ENCODE data around the gene TBC1D16.

The TBC1D16 gene

DNA sequence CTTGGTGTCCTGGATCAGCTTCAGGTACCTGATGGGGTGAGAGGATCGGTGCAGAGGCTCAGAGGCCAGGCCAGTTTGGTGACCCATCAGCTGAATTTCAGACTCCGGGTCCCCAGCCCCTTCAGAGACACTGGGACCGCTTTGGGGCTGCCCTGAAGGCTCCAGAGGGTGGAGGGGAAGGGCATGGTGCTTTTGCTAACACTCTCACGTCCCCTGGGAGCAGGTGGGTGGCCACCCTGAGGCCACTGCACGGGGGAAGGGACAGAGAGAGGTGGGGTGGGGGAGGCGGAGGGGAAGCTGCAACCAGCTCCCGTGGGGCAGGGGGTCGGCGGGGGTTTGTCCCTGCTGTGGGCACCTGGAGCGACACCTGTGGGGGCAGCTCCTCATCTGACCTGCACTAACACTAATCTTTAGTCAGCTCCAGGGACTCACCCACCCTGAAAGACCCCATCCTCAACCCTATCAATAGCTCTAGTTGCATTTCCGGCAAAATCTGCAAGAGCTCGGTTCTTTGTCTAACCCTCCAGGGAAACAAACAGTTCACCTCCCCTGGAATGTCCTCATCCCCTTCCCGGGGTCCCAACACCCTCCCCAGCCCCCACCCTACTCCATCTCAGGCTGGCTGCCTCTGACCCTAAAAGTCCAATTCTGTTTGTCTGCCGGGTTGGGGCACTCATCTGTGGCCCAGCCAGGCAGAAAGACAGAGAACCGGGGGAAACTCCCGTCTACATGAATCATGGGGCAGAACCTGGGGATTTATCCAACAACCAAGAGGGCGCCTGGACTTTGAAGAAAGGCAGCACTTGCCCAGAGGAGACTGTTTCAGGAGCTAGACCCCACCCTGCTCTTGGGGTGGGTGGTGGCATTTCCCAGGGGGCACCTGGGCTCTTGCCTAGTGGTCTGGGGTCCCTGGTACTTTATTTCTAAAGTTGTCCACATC, 104.5 kb downstream of the TBC1D16 start:
- in situ Hi-C loops (cut with MboI; ENCODE audit: low sequenced_read_pairs) = no loop called here

- in situ Hi-C loops (cut with MboI; ENCODE audit: low sequenced_read_pairs) = no loop called here
Measured at GRCh38 chr17:79930062-79930876, 105.4 kb downstream of the TBC1D16 start.

GRCh38 chr17:79929257-79930061, 106.2 kb downstream of the TBC1D16 start:
- in situ Hi-C loops (cut with MboI; ENCODE audit: low sequenced_read_pairs) = no loop called here

GRCh38 chr17:79928502-79929256, 107.0 kb downstream of the TBC1D16 start:
- in situ Hi-C loops (cut with MboI; ENCODE audit: low sequenced_read_pairs) = no loop called here

DNA sequence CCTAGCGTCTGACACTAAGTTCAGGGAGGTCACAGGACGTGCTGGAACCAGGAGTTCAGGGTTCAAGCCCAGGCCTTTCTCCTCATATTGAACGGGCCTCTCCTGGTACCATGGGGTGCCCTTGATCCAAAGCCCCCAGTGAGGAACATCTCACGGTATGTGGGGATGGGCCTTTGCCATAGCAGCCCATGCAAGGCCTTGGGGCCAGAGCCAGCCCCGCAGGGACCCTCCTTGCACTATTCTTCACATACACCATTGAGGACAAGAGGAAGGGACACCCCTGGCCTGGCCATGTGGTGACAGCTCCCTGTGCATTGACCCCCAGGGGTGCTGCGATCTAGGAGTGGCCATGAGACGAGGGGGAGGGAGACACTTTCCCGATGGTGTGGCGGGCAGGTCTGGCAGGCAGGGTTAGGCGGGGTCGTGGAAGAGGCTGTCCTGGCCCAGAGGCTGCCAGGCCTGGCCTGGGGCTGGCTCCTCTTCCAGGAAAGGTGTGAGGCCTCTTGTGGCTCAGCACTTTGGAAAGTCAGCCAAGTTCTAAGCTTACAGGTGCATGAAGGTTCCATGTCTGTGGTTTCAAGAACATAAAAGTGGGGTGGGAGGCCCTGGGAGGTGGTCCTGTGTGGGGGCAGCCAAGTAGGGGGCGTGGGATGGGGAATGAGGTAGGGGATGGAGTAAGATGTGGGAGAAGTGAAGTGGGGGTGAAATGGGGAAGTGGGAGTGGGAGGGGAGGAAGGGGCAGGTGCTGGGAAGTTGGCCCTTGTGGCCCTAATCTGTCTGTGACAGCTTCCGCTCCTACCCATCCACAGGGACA, 107.8 kb downstream of the TBC1D16 start:
- in situ Hi-C loops (cut with MboI; ENCODE audit: low sequenced_read_pairs) = no loop called here

DNA sequence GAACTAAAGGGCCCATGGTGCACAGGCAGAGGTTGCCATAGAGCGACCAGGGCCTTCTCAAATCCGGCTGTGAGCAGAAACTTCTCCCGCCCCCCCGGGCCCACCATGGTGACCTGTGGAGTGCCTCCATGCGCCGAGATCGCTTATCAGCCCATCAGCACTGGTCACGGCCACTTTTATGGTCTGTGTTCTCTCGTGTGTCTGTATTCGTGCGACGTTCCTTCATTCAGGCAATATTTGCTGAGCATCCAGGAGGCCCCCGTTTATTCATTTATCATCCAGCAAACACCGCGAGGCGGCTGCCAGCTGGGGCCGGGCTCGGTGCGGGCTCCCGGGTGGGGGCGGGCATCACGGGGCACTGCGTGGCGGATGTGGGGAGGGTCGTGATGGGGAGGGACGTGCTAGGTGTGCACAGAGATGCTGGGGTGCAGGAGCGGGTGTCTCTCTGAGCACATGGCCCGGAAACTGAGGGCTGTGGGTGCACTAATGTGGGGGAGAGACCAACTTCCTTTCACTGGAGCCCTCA, 108.5 kb downstream of the TBC1D16 start:
- in situ Hi-C loops (cut with MboI; ENCODE audit: low sequenced_read_pairs) = no loop called here

DNA sequence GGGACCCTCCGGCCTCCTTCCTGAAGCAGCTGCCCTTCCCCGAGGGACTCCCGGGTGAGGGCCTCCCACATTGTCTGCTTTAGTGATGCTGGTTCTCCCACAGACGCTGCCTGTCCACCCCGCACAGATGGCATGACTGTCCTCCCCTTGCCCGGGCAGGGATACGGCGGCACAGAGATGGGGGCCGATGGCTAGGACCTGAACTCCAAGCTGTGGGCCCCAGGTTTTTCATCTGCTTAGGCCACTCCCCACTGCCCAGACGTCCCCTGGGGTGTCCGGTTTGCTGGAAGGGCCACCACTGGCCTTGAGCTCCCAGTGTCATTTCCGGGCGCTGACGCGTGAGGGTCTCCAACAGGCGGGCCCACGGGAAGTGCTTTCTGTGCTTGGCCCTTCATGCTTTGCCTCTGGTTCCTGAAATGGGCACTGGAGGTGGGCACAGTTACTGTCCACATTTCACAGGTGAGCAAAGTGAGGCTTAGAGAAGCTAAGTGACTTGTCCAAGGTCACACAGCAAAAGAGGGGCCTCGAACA, 109.0 kb downstream of the TBC1D16 start:
- in situ Hi-C loops (cut with MboI; ENCODE audit: low sequenced_read_pairs) = no loop called here

GRCh38 chr17:79926142-79926604, 109.5 kb downstream of the TBC1D16 start:
- in situ Hi-C loops (cut with MboI; ENCODE audit: low sequenced_read_pairs) = no loop called here

DNA sequence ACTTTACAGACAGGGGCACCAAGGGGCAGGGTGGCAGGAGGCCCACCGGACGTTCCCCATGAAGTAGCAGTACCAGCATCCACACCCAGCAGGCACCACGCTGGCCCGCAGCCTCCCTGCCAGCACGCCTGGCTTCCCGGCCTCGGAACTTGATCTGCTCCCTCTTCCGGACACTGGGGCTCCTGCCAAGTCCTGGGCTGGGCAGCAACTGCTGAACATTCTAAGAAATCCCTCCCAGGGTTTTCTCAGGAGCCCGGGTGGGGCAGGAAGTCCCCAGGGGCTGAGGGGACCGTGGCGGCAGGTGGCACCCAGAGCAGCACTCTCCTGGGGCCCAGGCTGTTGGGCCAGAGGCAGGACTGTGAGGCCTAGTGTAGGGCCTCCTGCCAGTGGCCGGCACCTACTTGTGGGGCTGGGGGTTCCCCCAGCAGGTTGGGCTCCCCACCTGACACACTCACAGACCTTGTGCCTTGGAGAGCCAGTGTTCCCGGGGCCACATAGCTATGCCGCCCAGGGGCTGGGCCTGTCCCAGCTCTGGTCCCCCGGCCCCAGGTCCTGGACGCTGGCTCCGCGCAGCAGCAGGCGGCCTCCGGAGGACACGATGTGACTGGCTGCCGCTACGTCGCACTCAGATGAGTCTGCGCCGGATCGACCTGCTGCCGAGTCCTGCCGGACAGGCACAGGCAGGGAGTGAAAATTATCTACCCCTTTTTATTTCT, 110.3 kb downstream of the TBC1D16 start:
- in situ Hi-C loops (cut with MboI; ENCODE audit: low sequenced_read_pairs) = no loop called here

- in situ Hi-C loops (cut with MboI; ENCODE audit: low sequenced_read_pairs) = no loop called here
Measured at GRCh38 chr17:79924639-79924976, 111.1 kb downstream of the TBC1D16 start.

DNA sequence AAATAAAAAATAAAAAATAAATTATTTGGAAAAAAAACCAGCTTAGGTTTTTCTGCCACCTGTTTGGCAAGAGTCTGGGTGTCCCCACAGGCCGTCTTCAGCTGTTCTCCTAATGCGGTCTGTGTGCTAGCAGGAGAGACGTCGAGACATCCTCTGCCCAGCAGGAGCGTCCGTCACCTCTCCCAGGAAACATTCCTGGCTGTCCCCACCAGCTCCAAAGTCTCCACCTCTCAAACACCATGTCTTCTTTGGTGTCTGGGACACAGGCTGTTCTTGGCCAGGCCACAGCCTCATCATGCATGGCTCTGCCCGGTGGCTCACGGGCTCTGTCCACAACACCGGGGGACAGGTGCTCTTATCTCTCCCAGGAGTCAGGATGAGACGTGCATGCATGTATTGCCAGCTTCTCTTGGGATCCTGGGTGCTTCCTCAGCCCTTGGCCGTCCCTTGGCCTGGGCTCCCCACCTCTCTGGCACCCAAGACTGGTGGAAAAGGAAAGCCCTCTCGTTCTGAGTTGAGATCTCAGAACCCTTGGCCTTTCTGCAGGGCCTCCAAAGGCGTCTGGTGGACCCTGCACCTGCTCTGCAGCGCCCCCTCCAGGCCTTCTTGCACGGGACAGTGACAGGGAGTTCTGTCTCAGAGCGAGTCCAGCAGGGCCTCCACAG, 111.6 kb downstream of the TBC1D16 start:
- in situ Hi-C loops (cut with MboI; ENCODE audit: low sequenced_read_pairs) = no loop called here

DNA sequence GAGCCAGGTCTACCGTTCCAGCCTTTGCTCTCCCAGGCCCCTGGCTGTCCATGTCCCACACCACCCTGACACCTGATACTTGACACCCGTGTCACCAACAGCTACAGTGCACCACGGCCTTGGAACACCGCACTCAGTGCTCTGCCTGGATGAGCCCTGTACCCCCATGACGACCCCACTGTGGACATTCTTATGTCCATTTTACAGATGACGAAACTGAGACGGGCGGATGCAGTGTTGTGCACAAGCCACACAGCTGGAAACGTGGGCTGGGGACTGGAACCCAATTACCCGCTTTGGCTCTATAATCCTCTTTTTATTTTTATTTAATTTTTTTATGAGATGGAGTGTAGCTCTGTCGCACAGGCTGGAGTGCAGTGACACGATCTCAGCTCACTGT, 112.9 kb downstream of the TBC1D16 start:
- in situ Hi-C loops (cut with MboI; ENCODE audit: low sequenced_read_pairs) = no loop called here

DNA sequence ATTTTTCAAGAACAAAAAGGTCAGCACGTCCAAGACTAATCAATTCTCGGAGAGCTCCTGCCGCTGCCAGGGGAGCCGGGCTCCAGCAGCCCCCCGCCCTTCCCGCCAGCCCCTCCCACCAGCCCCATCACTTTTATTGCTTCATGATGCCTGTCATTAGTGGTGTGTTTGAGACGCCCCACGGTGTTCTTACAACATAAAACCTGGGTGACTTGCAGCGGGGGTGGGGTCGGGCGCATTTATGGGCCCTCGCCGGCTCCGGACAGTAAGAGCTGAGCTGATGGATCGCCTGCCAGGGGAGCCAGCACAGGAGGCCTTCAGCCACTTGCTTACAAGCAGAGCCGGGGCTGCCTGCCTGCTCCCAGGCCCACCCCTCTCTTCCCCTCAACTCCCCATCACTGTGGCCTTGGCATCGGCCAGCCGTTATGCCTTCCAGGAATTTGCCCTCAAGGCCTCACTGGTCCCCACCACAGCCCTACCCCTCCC, 113.5 kb downstream of the TBC1D16 start:
- in situ Hi-C loops (cut with MboI; ENCODE audit: low sequenced_read_pairs) = no loop called here

DNA sequence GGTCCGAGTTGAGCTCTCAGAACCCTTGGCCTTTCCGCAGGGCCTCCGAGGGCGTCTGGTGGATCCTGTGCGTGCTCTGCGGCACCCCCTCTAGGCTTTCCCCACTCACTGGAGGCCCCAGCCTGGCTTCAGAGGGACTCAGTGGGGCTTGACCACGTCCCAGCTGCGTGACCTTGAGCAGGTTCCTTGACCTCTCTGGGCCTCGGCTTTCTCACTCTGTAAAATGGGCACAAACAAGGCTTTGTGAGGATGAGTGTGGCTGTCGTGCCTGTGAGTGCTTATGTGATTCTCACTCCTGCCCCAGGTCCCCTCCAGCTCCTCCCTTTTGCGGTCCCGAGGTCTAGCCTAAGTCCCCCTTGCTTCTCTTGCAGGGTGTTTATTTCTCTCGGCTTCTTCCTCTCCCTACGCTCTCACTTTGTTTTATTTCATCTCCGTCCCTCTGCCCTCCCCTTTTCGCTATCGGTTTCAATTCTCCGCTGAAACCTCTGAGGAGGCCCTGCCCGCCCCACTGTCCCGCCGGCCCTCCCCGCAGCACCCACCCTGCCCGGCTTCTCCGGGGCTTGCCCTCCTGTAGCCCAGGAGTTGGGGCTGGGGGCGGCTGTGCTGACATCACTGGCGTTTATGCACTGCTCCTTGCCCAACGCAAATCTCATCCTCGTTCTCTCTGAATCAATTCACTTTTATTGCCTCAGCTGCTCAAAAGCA, 114.1 kb downstream of the TBC1D16 start:
- in situ Hi-C loops (cut with MboI; ENCODE audit: low sequenced_read_pairs) = no loop called here

DNA sequence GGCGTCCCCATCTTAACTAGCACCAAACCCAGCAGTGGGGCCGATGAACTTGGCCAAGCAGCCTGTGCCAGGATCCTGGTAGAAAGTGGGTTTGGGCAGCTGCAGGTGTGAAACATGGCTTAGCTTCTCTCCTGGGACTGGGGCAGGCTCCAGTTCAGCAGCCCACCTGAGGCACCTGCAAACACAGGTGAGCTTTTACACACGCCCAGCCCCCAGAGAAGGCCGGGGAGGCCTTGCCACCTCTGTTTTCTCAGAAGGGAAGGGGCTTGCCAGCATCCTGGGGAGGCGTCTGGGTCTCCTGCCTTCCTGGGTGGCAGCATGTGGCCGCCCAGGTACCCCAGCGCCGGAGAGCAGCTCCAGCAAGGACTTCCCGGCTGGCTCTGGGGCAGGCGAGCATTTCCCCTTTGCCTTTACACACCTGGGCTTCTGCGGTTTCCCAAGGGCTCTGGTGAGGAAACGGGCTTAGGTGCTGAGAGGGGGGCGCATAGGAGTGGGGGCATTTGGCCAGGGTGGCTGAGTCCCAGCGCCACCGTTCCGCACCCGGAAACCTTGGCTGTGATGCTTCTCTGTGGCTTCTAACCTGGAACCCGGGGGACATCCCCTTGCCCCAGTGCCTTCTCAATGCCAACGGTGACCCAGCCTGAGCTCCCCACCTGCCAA, 114.8 kb downstream of the TBC1D16 start:
- in situ Hi-C loops (cut with MboI; ENCODE audit: low sequenced_read_pairs) = no loop called here

- in situ Hi-C loops (cut with MboI; ENCODE audit: low sequenced_read_pairs) = no loop called here
Measured at GRCh38 chr17:79919862-79920720, 115.6 kb downstream of the TBC1D16 start.
